Islet of Langerhans (tissue), 1 donor: ENCODE data around the gene PDZD4.

ENCODE experiments used
- FAIRE-seq: peaks from one replicate; lab custom pipeline; 2011; peaks lifted over from hg19 to GRCh38; lab: Jason Lieb, UNC

The PDZD4 gene

DNA sequence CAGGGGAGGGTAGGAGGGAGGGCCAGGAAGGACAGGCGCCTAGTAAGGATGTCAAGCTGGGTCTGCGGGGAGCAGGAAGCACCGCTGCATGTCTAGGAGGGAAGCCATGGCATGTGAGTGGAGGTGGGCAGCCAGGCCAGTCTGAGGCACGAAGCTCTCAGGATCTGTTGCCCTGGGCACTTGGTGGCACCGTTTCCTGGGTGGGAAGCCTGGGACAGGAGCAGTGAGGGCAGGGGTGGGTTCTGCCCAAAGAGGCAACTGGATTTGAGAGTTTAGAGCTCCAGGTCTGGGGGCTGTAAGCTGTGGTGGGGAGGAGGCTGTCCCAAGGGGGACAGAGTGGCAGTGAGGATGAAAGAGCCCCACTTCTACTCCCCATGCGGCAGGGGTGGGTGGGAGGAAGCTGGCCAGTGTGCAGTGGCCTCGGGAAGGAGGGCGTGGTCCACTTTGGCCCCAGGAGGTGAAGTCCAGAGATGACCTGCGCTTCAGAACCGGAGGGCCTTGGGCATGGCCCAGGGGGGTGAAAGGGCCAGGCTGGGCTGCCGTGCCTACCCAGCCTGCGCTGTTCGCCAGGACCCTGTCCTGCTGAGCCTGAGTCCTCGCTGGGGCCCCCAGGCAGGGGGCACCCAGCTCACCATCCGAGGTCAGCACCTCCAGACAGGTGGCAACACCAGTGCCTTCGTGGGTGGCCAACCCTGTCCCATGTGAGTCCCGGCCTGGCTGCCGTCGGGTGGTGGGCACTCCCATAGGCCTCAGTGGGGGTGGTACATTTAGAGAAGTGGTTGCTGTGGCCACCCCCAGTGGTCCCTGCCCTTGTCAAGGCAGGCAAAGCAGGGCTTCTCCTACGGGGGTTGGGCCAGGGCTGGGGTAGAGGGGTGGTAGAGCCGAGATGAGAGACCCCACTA lies 57.8 kb downstream of the PDZD4 start:
- no peak for FAIRE-seq

DNA sequence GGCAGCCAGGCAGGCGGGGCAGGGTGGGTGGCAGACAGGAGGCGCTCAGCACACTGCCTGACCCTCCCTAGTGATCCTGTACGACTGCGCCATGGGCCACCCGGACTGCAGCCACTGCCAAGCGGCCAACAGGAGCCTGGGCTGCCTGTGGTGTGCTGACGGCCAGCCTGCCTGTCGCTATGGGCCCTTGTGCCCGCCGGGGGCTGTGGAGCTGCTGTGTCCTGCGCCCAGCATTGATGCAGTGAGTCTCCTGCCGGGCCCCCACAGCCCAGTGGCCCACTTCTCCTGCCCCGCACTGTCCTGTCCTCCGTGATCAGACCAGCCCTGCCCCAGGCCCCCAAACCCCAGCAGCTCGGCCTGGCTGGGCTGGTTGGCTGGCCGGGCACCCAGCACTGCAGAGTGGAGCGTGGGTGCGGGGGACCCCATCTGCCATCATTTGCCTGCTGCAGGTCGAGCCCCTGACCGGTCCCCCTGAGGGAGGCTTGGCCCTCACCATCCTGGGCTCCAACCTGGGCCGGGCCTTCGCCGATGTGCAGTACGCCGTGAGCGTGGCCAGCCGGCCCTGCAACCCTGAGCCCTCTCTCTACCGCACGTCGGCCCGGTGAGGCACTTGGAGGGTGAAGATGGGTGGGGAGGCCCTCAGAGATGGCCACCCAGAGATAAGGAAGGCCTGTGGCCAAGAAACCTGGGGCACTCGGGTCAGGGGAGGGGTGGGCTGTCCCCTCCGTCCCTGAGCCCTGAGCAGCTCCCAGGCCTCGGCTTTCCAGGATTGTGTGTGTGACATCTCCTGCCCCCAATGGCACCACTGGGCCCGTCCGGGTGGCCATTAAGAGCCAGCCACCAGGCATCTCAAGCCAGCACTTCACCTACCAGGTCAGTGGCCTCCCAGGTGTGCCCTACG lies 58.7 kb downstream of the PDZD4 start:
- FAIRE-seq: no peak

DNA sequence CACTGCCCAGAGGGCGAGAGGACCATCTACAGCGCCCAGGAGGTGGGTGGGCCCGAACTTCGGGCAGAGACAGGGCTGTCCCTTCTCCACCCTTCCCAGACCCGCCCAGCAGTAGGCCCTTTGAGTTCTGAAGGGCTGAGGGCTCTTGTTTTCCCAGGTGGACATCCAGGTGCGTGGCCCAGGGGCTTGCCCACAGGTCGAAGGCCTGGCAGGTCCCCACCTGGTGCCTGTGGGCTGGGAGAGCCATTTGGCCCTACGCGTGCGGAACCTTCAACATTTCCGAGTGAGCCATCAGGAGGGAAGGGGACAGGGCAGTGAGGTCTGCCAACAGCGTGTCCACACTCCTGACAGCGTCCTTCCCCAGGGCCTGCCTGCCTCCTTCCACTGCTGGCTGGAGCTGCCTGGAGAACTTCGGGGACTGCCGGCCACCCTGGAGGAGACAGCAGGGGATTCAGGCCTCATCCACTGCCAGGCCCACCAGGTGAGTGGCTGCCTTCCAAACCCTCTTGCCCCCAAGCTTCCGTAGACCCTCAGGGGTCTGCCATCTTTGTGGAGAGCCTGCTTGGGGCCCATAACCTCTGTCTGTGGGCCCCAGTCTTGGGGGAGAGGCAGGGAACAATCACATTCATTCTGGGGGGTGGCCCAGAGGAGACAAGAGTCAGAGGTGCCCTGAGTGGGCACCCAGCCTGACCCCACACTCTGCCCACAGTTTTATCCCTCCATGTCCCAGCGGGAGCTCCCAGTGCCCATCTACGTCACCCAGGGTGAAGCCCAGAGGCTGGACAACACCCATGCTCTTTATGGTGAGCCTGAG lies 59.5 kb downstream of the PDZD4 start:
- FAIRE-seq: no peak

DNA sequence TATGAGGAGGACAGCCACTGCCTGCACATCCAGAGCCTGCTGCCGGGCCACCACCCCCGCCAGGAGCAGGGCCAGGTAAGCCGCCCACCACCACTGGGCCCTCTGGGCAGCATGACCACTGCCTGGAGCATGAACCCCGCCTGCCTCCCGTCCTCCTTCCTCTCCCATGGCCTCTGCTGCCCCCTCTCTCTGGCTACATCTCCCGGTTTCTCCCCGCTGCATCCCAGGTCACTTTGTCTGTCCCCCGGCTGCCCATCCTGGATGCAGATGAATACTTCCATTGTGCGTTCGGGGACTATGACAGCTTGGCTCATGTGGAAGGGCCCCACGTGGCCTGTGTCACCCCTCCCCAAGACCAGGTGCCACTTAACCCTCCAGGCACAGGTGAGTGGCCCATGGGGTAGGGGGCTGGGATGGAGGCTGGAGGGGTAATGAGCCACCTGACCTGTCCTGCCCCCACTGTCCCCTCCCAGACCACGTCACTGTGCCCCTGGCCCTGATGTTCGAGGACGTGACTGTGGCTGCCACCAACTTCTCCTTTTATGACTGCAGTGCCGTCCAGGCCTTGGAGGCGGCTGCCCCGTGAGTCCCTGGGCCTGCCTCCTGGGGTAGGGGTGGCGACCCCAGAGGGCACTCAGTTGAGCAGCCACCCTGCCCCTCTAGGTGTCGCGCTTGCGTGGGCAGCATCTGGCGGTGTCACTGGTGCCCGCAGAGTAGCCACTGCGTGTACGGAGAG lies 60.3 kb downstream of the PDZD4 start:
- no peak for FAIRE-seq

DNA sequence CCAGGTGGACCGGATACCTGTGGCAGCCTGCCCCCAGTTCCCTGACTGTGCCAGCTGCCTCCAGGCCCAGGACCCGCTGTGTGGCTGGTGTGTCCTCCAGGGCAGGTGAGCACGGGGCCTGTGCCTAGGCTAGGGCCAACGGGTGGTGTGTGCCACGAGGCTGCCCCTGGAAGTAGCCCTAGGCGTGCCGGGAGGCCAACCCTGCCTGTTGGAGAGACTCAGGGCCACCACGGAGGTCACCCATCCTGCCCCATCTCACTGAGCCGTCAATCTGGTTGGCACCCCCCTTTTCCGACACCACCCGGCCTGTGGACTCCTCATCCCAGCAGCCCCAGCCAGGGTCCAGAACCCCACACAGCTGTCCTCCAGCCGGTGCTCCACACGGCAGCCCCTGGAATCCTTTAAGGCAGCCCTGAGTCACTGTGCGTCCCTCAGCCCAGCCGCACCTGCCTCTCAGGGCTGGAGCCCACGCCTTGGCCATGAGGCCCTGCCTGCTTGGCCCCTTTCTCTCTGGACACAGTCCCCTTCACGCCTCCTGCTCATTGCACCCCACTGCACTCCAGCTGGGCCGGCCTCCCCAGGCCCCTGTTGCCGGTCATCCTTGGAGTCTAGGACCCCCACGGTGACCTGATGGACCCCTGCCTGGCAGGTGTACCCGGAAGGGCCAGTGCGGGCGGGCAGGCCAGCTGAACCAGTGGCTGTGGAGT lies 61.0 kb downstream of the PDZD4 start:
- FAIRE-seq: no peak

DNA sequence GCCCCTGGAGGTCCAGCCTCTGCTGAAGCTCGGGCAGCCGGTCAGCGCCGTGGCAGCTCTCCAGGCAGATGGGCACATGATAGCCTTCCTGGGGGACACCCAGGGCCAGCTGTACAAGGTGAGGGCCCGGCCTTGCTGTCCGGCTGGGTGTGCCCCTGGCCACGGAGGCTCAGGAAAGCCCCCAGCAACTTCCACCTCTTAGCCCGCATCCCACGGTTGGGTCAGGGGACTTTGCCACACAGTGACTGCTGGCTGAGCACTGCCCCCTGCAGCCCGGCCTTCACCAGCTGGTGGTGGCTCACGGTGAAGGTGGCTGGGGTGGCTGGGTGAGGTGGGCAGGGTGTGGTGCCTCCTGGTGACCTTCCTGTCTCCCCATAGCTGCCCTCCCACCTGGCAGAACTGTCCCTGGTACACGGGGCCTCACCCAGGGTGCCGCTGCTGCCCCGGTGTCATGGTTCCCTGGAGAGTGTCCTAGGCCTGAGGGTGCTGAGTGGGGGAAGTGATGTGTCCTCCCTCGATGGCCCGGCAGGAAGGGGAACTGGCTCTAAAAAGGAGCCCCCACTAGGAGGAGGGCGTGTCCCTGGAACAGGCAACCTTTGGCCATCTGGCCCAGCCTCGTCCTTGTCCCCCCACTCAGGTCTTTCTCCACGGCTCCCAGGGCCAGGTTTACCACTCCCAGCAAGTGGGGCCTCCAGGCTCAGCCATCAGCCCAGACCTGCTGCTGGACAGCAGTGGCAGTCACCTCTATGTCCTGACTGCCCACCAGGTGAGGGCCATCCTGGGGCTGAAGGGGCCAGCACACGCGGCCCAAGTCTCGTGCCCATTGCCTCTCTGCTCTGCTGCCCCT lies 61.8 kb downstream of the PDZD4 start:
- no peak for FAIRE-seq

DNA sequence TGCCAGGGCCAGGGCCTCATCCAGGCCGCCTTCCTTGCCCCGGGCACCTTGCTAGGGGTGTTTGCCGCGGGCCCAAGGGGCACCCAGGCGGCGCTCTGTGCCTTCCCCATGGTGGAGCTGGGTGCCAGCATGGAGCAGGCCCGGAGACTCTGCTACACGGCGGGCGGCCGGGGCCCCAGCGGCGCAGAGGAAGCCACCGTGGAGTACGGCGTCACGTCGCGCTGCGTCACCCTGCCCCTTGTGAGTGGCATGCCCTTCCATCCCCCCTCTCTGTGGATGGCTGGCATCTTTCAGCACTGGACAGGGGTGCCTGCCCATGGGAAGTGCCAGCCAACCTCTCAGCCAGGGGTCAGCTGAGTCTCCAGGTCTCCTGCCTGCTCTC lies 62.7 kb downstream of the PDZD4 start:
- no peak for FAIRE-seq

DNA sequence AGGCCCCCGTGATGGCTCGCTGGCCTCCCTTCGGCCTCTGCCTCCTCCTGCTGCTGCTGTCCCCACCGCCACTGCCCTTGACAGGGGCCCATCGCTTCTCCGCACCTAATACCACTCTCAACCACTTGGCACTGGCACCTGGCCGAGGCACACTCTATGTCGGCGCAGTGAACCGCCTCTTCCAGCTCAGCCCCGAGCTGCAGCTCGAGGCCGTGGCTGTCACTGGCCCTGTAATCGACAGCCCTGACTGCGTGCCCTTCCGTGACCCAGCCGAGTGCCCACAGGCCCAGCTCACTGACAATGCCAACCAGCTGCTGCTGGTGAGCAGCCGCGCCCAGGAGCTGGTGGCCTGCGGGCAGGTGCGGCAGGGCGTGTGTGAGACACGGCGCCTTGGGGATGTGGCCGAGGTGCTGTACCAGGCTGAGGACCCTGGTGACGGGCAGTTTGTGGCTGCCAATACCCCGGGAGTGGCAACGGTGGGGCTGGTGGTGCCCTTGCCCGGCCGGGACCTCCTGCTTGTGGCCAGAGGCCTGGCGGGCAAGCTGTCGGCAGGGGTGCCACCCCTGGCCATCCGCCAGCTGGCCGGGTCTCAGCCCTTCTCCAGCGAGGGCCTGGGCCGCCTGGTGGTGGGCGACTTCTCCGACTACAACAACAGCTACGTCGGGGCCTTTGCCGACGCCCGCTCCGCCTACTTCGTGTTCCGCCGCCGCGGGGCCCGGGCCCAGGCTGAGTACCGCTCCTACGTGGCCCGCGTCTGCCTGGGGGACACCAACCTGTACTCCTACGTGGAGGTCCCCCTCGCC lies 63.3 kb downstream of the PDZD4 start:
- FAIRE-seq: no peak

DNA sequence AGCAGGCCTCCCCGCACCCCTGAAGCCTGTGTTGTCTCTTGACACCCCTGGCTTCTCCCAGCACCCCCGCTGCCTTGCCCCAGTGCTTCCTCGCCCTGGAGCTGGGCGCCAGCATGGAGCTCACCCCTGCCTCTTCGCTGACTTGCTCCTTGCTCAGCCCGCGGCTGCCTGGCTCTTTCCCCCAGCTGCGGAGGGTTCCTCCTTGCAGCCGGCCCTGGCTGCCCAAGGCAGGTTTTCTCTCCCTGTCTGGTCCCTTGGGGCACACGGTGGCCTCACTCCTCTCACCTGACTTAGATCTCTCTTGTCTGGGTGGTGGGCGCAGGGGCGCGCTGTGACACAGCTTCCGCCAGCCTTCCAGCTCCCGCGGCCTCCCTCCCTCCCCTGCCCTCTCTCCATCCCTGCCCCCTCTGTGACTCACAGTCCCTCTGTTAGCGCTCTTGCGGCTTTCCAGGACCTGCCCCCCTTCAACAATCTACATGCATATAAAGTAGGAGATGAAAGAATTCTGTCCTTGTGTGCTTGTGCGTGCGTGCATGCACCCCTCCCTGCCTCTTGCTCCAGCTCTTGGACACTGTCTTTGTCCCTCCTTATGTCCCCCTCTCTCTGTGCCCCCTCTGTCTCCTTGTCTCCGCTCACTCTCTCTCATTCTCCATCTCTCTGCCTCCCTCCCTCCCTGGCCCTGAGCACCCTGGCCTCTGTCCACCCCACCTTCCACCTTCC lies 64.1 kb downstream of the PDZD4 start:
- no peak for FAIRE-seq

DNA sequence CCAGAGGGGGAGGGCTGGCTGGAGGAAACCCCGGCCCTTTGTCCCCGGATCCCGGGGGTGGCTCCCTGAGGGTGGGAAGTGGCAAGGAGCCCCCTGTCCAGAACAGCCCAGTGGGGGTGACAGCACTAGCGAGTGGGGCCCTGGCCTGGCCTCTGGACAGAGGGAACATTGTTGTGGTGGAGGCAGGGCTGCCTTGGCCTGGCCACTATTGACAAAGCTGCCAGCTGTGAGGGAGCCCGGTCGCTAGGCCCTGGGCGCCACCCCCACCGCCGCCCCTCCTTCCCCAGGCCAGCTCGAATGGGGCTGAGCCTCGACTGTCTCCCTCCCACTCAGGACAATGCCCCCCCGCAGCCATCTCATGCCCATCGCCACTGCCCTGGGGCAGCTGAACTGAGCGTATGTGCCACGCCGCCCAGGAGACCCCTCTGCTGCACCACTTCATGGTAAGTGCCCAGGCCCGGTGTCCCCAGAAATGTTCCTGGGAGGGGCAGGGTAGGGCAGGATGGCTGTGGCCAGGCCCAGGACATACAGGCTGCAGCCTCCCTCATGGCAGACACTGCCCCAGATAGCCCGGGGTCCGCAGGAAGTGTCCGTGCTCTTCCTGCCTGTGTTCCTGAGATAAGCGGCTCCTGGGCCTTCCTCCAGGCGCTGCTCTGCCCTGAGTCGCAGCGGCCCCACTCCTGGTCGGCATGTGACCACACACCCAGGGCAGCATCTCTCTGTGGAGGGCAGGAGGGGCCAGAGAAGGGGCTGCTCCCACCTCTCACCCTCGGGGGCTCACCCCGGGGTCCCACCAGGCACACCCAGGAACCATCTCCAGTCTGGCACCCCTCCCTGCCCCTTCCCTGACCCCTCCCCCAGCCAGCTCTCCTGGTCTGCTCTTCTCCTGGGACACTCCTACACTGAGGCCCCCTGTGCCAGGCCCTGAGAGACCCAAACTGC lies 64.9 kb downstream of the PDZD4 start:
- no peak for FAIRE-seq

DNA sequence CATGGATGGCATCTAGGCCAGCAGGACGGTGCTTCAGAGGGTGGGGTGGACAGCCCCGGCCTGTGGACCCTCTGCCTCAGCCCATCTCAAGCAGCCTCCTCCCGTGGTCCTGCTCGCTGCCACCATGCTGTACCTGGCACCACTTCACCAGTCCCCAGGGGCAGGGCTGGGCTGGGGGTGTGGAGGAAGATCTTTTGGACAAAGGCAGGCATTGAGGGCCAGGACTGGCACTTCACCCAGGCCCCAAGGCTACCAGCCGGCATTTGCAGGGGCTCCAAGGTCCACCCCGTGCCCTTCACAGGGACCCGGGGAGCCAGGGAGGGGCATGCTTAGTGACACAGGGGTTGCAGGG lies 65.6 kb downstream of the PDZD4 start:
- no peak for FAIRE-seq

DNA sequence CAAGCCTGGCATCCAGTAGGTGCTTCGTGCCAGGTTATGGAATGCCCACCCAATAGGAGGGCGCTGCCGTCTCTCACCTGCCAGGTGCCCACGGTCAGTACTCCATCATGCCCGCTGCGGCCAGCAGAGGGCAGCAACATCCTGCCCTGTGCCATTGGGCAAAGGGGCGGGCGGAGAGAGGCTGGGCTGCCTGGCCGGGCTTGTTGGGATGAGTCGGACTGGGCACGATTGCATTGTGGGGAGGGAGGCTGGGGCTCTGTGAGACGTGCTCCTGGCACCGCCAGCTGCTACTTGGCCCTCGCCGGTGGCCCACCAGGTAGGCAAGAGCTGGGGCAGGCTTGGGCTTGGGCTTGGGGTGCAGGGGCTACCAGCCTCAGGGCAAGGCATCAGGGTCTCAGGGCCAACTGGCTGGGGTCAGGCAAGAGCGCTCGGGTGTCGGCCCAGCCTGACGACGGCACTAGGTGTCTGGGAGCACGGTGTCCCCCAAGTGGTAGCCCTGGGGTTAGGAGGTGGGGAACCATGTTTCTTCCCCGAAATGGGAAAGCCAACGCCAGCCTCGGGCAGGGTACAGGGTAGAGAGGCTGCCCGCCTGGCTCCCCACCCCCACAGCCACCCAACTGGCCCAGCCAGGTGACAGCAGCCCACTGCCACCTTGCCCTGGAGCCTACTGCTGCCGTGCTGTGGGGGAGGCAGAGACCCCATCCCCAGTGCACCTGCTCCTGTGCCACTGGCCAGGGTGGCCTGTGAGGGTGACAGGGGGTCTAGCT lies 66.2 kb downstream of the PDZD4 start, which contains the start of gene PLXNB3:
PLXNB3 (plus strand) TSS at position 261 of the 767 bp plus-strand sequence. CDS start 1,287 bp downstream, outside the sequence.
- no peak for FAIRE-seq

DNA sequence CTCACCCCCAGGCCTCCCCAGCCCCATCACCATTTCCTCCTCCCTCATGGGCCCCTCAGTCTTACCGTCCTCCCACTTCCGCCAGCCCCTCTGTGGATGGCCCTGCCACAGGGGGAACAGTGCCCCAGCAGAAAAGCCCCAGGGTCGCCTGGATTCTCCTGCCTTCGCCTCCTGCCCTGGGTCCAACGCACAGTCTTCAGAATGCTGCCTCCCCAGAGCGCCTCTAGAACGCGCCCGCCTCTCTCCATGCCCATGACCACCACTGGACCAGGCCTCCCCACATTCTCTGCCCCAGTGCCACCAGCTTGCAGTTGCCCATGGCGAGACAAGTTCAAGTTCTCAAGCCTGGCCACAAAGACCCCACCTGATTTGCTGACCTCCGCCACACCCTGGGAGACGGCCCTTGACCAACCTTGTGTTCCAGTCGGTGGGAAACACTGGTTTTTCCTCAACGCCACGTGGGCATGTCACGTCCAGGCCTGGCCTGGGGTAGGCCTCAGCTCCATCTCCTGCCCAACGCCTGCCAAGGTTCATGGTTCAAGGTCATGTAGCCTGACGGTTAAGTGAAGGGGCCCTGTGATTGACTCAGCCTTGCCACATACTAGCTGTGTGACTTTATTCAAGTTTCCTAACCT lies 66.9 kb downstream of the PDZD4 start:
- no peak for FAIRE-seq

DNA sequence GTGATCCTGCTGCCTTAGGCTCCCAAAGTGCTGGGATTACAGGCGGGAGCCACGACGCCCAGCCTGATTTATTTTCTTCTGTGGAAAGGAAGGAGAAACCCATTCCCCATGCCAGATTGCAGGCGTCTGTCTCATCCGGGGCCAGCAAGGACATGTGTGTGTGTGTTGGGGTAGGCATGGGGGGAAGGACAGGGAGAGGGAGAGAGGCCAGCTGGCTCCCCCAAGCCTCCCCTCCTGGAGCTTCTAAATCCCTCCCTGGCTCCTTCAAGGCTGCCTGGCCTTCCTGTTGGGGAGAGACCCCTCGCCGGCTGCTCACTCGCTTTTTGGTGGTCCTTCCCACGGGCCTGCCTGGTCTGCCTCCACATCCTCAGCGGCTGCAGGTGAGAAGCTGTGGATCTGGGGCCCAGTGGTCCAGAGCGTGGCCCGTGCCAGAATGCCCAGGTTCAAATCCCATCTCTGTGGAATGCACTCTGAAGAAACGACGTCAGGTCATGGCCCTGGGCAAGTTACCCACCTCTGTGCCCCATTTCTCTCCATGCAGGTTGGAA lies 67.6 kb downstream of the PDZD4 start:
- FAIRE-seq: no peak

DNA sequence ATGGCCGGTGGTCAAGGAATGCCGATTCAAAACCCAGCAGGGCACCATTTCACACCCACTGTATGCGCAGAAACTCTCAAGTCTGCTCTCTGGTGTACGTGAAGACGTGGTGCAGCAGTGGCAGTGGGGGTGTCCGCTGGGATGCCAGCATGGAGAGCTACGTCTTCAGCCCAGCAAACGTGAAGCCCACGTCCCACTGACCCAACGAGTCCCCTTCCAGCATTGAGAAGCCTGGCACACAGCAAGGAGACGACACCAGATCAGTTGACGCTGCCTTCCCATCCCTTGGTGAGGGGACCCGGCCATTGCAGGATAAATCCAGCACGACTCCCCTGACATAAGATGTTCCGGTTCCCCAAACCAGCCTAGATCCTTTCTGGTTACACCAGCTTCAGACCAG lies 68.5 kb downstream of the PDZD4 start:
- FAIRE-seq: no peak

DNA sequence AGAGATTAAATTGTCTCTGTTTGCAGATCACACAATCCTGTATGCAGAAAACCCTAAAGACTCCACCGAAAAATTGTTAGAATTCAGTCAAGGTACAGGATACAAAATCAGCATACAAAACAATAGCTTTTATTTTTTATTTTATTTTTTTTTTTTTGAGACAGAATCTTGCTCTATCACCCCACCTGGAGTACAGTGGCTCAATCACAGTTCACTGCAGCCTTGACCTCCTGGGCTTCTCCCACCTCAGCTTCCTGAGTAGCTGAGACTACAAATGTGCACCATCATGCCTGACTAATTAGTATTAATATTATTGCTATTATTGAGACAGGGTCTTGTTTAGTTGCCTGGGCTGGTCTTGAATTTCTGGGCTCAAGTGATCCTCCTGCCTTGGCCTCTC lies 75.2 kb downstream of the PDZD4 start:
- no peak for FAIRE-seq
